Measurements from ENCODE around the gene GPHA2. TPM values are rescaled to one million over a fixed set of nuclear protein-coding genes. Genes with fewer than 3 reads are reported as not detected.

The GPHA2 gene
- total and polyA plus RNA-seq, 2 of the 13 experiments (the other 11 are each of a cell fraction or from before 2014, with no cell fraction given): 13.0 to 19.1 TPM

- in situ Hi-C loops (cut with HindIII; ENCODE audit: extremely low pct_ligation_motif_present, low pct_unique_long_range_greater_than_20kb) (no loop called here), intact Hi-C loops (cut with micrococcal nuclease; ENCODE audit: unreplicated experiment) (no loop called here)
- H3K79me2 ChIP-seq (ENCODE audit: insufficient read depth, low read length): no peaks in the 10 kb centered on the region
- no peaks in the 10 kb centered on the region for H3K27me3 ChIP-seq (ENCODE audit: control insufficient read depth in 1 of 2, insufficient read depth in 2 of 2, low read length in 2 of 2)
- no TSS peak for BruUV-seq (replicated peaks)
- H3K4me1 ChIP-seq (ENCODE audit: insufficient read depth, low read length): peaks cover 32% of the 10 kb centered on the region
- H3K4me2 ChIP-seq (ENCODE audit: low read depth, low read length): no peak overlapping the region
- peaks cover 0 to 1% of the 10 kb centered on the region in 2 experiments; a peak in 1 of 5 replicates for H3K36me3 ChIP-seq (replicated peaks in 1 of 2; ENCODE audit: control insufficient read depth in 1 of 2, insufficient read depth in 2 of 2, low read length in 2 of 2)
- FAIRE-seq: no peak
- WGBS (ENCODE audit: low lambda C conversion rate): 95% methylated on average over 6 of the region's 6 CpGs
- H3K9ac ChIP-seq (ENCODE audit: insufficient read depth, low read depth, low read length): no peak overlapping the region
- no peaks in the 10 kb centered on the region for H3K9me3 ChIP-seq (ENCODE audit: low read length)
- ChIA-PET CTCF (ENCODE audit: low intra/inter-chr PET ratio, low total read pairs) (no interaction called here), POLR2A (no interaction called here)
- no peak for ATAC-seq
- DNase-seq (ENCODE audit: low spot score): no peak
- H3K4me3 ChIP-seq (replicated peaks in 1 of 3; ENCODE audit: insufficient read depth in 1 of 3, low read depth in 2 of 3, low read length in 3 of 3): no peak overlapping the region
- H3K27ac ChIP-seq (ENCODE audit: extremely low read length, insufficient read depth, low read length): no peak overlapping the region
- no peak overlapping the region for H2AFZ ChIP-seq (ENCODE audit: low read length)
- TF ChIP-seq ZNF3 (CRISPR knock-in tag; IDR thresholded peaks at IDR 0.05): no peak
- TF ChIP-seq FOXJ3 (CRISPR knock-in tag; IDR thresholded peaks at IDR 0.05; ENCODE audit: borderline replicate concordance): no peak
- no peak for TF ChIP-seq ZNF576 (CRISPR knock-in tag; IDR thresholded peaks at IDR 0.05)
- no peak for TF ChIP-seq NRL (CRISPR knock-in tag; IDR thresholded peaks at IDR 0.05; ENCODE audit: borderline replicate concordance)
- no peak for TF ChIP-seq IRF1 (CRISPR knock-in tag; IDR thresholded peaks at IDR 0.05; ENCODE audit: low read depth)
- no peak for TF ChIP-seq ZNF460 (CRISPR knock-in tag; IDR thresholded peaks at IDR 0.05; ENCODE audit: borderline replicate concordance)
- TF ChIP-seq SMAD1 (CRISPR knock-in tag; IDR thresholded peaks at IDR 0.05; ENCODE audit: borderline replicate concordance, low read depth): no peak
- H4K20me1 ChIP-seq (ENCODE audit: insufficient read depth, low read length): no peaks in the 10 kb centered on the region
These were observed 5.4 kb downstream of the GPHA2 start for GRCh38 chr11:64930340-64930739.

GRCh38 chr11:64929625-64930024 is 6.1 kb downstream of the GPHA2 start:
- BruUV-seq (replicated peaks): no TSS peak

More at GRCh38 chr11:64929625-64930024, 6.1 kb downstream of the GPHA2 start:
- H3K27ac ChIP-seq (ENCODE audit: extremely low read length, insufficient read depth, low read length): no peak overlapping the region
- no peak overlapping the region for H2AFZ ChIP-seq (ENCODE audit: low read length)
- no peak for ATAC-seq
- CTCF ChIA-PET (ENCODE audit: low intra/inter-chr PET ratio, low total read pairs): no interaction called here
- FAIRE-seq: no peak
- in situ Hi-C loops (cut with HindIII; ENCODE audit: extremely low pct_ligation_motif_present, low pct_unique_long_range_greater_than_20kb): no loop called here
- no peak overlapping the region for H3K4me3 ChIP-seq (replicated peaks in 1 of 3; ENCODE audit: insufficient read depth in 1 of 3, low read depth in 2 of 3, low read length in 3 of 3)
- intact Hi-C loops (cut with micrococcal nuclease; ENCODE audit: unreplicated experiment): no loop called here
- no peaks in the 10 kb centered on the region for H3K9me3 ChIP-seq (ENCODE audit: low read length)
- no peak for DNase-seq (ENCODE audit: low spot score)
- H4K20me1 ChIP-seq (ENCODE audit: insufficient read depth, low read length): no peaks in the 10 kb centered on the region
- H3K4me2 ChIP-seq (ENCODE audit: low read depth, low read length): no peak overlapping the region
- TF ChIP-seq KIAA2018 (CRISPR knock-in tag; IDR thresholded peaks at IDR 0.05; ENCODE audit: borderline replicate concordance) (no peak), SMARCC2 (IDR thresholded peaks at IDR 0.05) (no peak), KAT7 (CRISPR knock-in tag; IDR thresholded peaks at IDR 0.05; ENCODE audit: borderline replicate concordance) (no peak)
- H3K27me3 ChIP-seq (ENCODE audit: control insufficient read depth in 1 of 2, insufficient read depth in 2 of 2, low read length in 2 of 2): no peaks in the 10 kb centered on the region; a peak in 1 of 5 replicates
- H3K4me1 ChIP-seq (ENCODE audit: insufficient read depth, low read length): peaks cover 30% of the 10 kb centered on the region
- peaks cover 0 to 1% of the 10 kb centered on the region in 2 experiments; a peak in 1 of 5 replicates for H3K36me3 ChIP-seq (replicated peaks in 1 of 2; ENCODE audit: control insufficient read depth in 1 of 2, insufficient read depth in 2 of 2, low read length in 2 of 2)
- no peak overlapping the region for H3K9ac ChIP-seq (ENCODE audit: insufficient read depth, low read depth, low read length)
- no peaks in the 10 kb centered on the region for H3K79me2 ChIP-seq (ENCODE audit: insufficient read depth, low read length)
- 90% methylated on average over 7 of the region's 7 CpGs for WGBS (ENCODE audit: low lambda C conversion rate)
- POLR2A ChIA-PET: no interaction called here

All from HepG2 (cell line).